OCI-LY3 (cell line): ENCODE measurements around the gene PKP1.

Source experiments
- EZH2phosphoT487 ChIP-seq: fragments of 200-600 bp; shearing (Covaris generic); IDR thresholded peaks from 2 replicates; pipeline ENCODE4 v1.6.1; 2018; ENCODE audit warnings: antibody characterized with exemption, mixed run types, low read depth
- TF ChIP-seq, protein P1 (sequence below): fragments of 200-600, 300-600 bp; sonication (generic); IDR thresholded peaks from 2 replicates; pipeline ENCODE4 v1.5.1; 2014; ENCODE audit warnings: antibody characterized with exemption, low read length, low read depth

DNA sequence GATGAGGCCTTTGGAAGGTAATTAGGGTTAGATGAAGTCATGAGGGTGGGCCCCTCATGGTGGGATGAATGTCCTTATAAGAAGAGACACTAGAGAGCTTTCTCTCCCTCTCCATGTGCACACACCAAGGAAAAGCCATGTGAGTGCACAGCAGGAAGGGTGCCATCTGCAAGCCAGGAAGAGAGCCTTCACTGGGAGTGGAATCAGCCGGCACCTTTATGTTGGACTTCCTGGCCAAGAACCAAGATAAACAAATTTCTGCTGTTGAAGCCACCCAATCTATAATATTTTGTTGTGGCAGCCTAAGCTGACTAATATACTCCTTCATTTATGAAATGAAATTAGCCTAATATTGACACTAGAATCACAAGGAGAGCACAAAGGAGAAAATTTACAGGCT, 38.2 kb upstream of the PKP1 start:
- TF ChIP-seq EZH2phosphoT487 = no peak
- TF ChIP-seq, protein P1, sequence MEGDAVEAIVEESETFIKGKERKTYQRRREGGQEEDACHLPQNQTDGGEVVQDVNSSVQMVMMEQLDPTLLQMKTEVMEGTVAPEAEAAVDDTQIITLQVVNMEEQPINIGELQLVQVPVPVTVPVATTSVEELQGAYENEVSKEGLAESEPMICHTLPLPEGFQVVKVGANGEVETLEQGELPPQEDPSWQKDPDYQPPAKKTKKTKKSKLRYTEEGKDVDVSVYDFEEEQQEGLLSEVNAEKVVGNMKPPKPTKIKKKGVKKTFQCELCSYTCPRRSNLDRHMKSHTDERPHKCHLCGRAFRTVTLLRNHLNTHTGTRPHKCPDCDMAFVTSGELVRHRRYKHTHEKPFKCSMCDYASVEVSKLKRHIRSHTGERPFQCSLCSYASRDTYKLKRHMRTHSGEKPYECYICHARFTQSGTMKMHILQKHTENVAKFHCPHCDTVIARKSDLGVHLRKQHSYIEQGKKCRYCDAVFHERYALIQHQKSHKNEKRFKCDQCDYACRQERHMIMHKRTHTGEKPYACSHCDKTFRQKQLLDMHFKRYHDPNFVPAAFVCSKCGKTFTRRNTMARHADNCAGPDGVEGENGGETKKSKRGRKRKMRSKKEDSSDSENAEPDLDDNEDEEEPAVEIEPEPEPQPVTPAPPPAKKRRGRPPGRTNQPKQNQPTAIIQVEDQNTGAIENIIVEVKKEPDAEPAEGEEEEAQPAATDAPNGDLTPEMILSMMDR = no peak
